ENCODE results near the gene KLK14.

Gene KLK14

DNA sequence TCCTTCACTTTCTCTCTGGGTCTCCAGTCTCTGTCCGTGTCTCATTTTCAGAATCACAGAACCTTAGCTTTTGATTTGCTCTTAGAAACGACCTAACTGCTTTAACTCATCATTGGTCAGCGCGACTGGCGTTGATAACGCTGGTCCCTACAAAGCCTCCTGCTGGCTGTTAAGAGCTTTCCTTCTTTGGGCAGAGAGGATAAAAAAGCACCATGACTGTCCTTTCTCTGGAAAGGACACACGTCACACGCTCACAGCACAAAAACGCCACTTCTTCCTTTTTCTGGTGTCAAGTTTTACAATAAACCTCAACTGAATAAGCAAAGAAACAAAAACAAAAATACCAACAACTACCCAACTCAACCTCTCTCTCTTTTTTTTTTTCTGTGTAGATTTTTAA, 46.2 kb downstream of the KLK14 start:
- DNase-seq: no peak

GRCh38 chr19:51034704-51035103, 48.0 kb downstream of the KLK14 start, which contains the start of gene KLK12:
KLK12 (minus strand) TSS chr19:51035002; CDS start chr19:51034621, 381 bp downstream.
- DNase-seq: no peak

DNA sequence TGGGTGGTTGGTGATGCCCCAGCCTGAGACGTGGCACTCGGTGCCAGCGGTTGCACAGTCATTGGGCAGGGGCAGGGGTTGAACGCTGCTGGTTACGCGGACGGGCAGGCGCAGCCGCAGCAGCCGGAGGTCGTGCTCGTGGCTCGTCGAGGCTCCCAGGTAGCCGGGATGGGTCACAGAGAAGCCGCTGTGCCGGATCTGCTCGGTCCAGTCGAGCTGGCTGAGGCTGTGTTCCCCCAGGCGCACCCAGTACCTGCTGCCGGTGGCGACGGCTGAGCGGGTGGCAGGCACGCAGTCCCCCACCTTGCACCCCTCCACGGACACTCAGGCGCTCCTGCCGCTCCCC, 50.8 kb downstream of the KLK14 start:
- no peak for DNase-seq

DNA sequence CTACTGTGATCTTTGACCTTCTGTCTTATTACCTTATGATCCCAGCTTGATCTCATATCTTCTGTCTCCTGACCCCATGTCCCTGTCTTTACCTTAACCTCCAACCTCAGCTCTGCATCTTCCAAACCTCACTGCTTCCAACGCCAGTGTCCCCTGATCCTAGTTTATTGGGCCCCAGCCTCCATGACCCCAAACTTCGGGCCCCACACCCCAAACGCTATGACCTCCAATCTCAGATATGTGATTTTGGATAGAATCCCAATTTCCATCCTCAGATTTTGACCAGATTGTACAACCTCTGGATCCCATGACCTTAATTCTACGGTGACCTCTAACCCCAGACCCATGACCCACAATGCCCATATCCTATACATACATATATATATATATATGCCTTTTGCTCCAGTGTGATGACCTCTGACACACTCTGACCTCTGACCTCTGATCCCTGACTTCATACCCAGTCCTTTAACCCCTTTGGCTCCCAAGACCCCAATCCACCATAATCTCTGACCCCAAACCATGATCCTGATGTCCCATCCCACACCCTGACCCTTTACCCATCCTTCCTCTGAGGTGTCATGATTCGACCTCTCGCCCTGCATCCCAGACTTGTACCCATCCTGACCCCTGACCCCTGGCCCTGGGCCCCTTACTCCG, 51.3 kb downstream of the KLK14 start:
- no peak for DNase-seq

- no peak for DNase-seq
These were observed 52.1 kb downstream of the KLK14 start for GRCh38 chr19:51030631-51031030.

- no peak for DNase-seq
These were observed 53.0 kb downstream of the KLK14 start for GRCh38 chr19:51029718-51030117.
